ENCODE data around the gene PGLYRP2.

The PGLYRP2 gene

GRCh38 chr19:15506074-15506571 lies 26.8 kb upstream of the PGLYRP2 start:
- no peak for TF ChIP-seq CTCF (IDR thresholded peaks at IDR 0.05; ENCODE audit: low read depth, low read length, missing control alignments)
- no peak for DNase-seq (ENCODE audit: low read depth)
- H3K4me3 ChIP-seq (ENCODE audit: low read depth, low read length): no peak overlapping the region

GRCh38 chr19:15502264-15502663 lies 23.0 kb upstream of the PGLYRP2 start:
- no peak overlapping the region for H3K4me3 ChIP-seq (ENCODE audit: low read depth, low read length)
- no peak for DNase-seq (ENCODE audit: low read depth)
- TF ChIP-seq CTCF (IDR thresholded peaks at IDR 0.05; ENCODE audit: low read depth, low read length, missing control alignments): no peak

- no peak overlapping the region for H3K4me3 ChIP-seq (ENCODE audit: low read depth, low read length)
Observed at GRCh38 chr19:15501596-15501995, 22.3 kb upstream of the PGLYRP2 start.

GRCh38 chr19:15498910-15499309 lies 19.6 kb upstream of the PGLYRP2 start:
- no peak for TF ChIP-seq CTCF (IDR thresholded peaks at IDR 0.05; ENCODE audit: low read depth, low read length, missing control alignments)
- no peak for DNase-seq (ENCODE audit: low read depth)
- H3K4me3 ChIP-seq (ENCODE audit: low read depth, low read length): no peak overlapping the region

More at GRCh38 chr19:15501596-15501995, 22.3 kb upstream of the PGLYRP2 start:
- DNase-seq (ENCODE audit: low read depth): no peak
- no peak for TF ChIP-seq CTCF (IDR thresholded peaks at IDR 0.05; ENCODE audit: low read depth, low read length, missing control alignments)

GRCh38 chr19:15498156-15498858 lies 19.0 kb upstream of the PGLYRP2 start:
- no peak for TF ChIP-seq CTCF (IDR thresholded peaks at IDR 0.05; ENCODE audit: low read depth, low read length, missing control alignments)
- H3K4me3 ChIP-seq (ENCODE audit: low read depth, low read length): no peak overlapping the region
- no peak for DNase-seq (ENCODE audit: low read depth)

- no peak for TF ChIP-seq CTCF (IDR thresholded peaks at IDR 0.05; ENCODE audit: low read depth, low read length, missing control alignments)
- no peak overlapping the region for H3K4me3 ChIP-seq (ENCODE audit: low read depth, low read length)
- no peak for DNase-seq (ENCODE audit: low read depth)
Observed at GRCh38 chr19:15495151-15495550, 15.8 kb upstream of the PGLYRP2 start.
